Measurements from ENCODE around the gene ASPN. TPM values are rescaled to one million over a fixed set of nuclear protein-coding genes. Genes with fewer than 3 reads are reported as not detected.

Gene ASPN
- total and polyA plus RNA-seq, 2 of the 13 experiments (the other 11 are each of a cell fraction or from before 2014, with no cell fraction given): not detected

- DNase-seq (ENCODE audit: low spot score) (no peak), FAIRE-seq (no peak), ATAC-seq (no peak)
- no peak overlapping the region for H3K4me3 ChIP-seq (replicated peaks in 1 of 3; ENCODE audit: insufficient read depth in 1 of 3, low read depth in 2 of 3, low read length in 3 of 3)
- H3K27ac ChIP-seq (ENCODE audit: extremely low read length, insufficient read depth, low read length): no peak overlapping the region
- in situ Hi-C loops (cut with HindIII; ENCODE audit: extremely low pct_ligation_motif_present, low pct_unique_long_range_greater_than_20kb): loop anchor here (10.0 to 25.0 kb wide), 2 partner anchors 200 to 308 kb away; no protein-coding TSS in a partner anchor
- H2AFZ ChIP-seq (ENCODE audit: low read length): no peak overlapping the region
- H3K36me3 ChIP-seq (replicated peaks in 1 of 2; ENCODE audit: control insufficient read depth in 1 of 2, insufficient read depth in 2 of 2, low read length in 2 of 2): no peaks in the 10 kb centered on the region
- H3K9ac ChIP-seq (ENCODE audit: insufficient read depth, low read depth, low read length): no peak overlapping the region
- H3K4me1 ChIP-seq (ENCODE audit: insufficient read depth, low read length): no peaks in the 10 kb centered on the region
- no peaks in the 10 kb centered on the region for H3K79me2 ChIP-seq (ENCODE audit: insufficient read depth, low read length)
- no peaks in the 10 kb centered on the region for H3K9me3 ChIP-seq (ENCODE audit: low read length)
- WGBS (ENCODE audit: low lambda C conversion rate): no CpG with 5 or more reads among the region's 4 CpGs
- no TSS peak for BruUV-seq (replicated peaks)
- H3K27me3 ChIP-seq (ENCODE audit: control insufficient read depth in 1 of 2, insufficient read depth in 2 of 2, low read length in 2 of 2): no peaks in the 10 kb centered on the region
- H4K20me1 ChIP-seq (ENCODE audit: insufficient read depth, low read length): no peaks in the 10 kb centered on the region
- intact Hi-C loops (cut with micrococcal nuclease; ENCODE audit: unreplicated experiment): no loop called here
- H3K4me2 ChIP-seq (ENCODE audit: low read depth, low read length): no peak overlapping the region
- CTCF ChIA-PET (ENCODE audit: low intra/inter-chr PET ratio, low total read pairs): no interaction called here
- POLR2A ChIA-PET: no interaction called here
- TF ChIP-seq ZNF337 (CRISPR knock-in tag; IDR thresholded peaks at IDR 0.05; ENCODE audit: borderline replicate concordance, low read depth) (no peak), TBX3 (IDR thresholded peaks at IDR 0.05; ENCODE audit: borderline replicate concordance) (no peak)
Observed at GRCh38 chr9:92444841-92445240, 37.5 kb downstream of the ASPN start.

DNA sequence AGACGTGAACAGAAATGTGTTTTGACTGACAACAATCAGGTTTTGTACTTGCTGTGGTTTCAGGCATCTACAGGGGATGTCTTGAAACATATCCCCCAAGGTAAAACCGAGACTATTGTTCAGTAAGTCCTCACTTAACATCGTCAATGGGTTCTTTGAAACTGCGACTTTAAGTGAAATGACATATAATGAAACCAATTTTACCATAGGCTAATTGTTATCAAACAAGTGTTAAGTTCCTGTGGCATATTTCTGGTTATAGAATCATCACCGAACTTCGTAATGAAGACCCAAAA lies 41.6 kb downstream of the ASPN start:
- no peak for DNase-seq (ENCODE audit: low spot score)
- Histone ChIP-seq H3K27me3 (ENCODE audit: control insufficient read depth in 1 of 2, insufficient read depth in 2 of 2, low read length in 2 of 2) (no peaks in the 10 kb centered on the region), H3K9me3 (ENCODE audit: low read length) (no peaks in the 10 kb centered on the region), H3K79me2 (ENCODE audit: insufficient read depth, low read length) (no peaks in the 10 kb centered on the region), H3K4me3 (replicated peaks in 1 of 3; ENCODE audit: insufficient read depth in 1 of 3, low read depth in 2 of 3, low read length in 3 of 3) (no peak overlapping the region), H4K20me1 (ENCODE audit: insufficient read depth, low read length) (no peaks in the 10 kb centered on the region), H3K4me2 (ENCODE audit: low read depth, low read length) (no peak overlapping the region), H2AFZ (ENCODE audit: low read length) (no peak overlapping the region), H3K36me3 (replicated peaks in 1 of 2; ENCODE audit: control insufficient read depth in 1 of 2, insufficient read depth in 2 of 2, low read length in 2 of 2) (no peaks in the 10 kb centered on the region), H3K27ac (ENCODE audit: extremely low read length, insufficient read depth, low read length) (no peak overlapping the region), H3K9ac (ENCODE audit: insufficient read depth, low read depth, low read length) (no peak overlapping the region), H3K4me1 (ENCODE audit: insufficient read depth, low read length) (no peaks in the 10 kb centered on the region)
- POLR2A ChIA-PET: no interaction called here
- CTCF ChIA-PET (ENCODE audit: low intra/inter-chr PET ratio, low total read pairs): no interaction called here
- no TSS peak for BruUV-seq (replicated peaks)
- FAIRE-seq: no peak
- 94% methylated on average over 6 of the region's 6 CpGs for WGBS (ENCODE audit: low lambda C conversion rate)
- ATAC-seq: no peak
- TF ChIP-seq NR2F6 (IDR thresholded peaks at IDR 0.05) (no peak), NR2F6 (CRISPR knock-in tag; IDR thresholded peaks at IDR 0.05) (no peak), ZNF737 (CRISPR knock-in tag; IDR thresholded peaks at IDR 0.05; ENCODE audit: borderline replicate concordance) (no peak), KLF11 (CRISPR knock-in tag; IDR thresholded peaks at IDR 0.05) (no peak), ZBTB38 (CRISPR knock-in tag; IDR thresholded peaks at IDR 0.05) (no peak)
- TF ChIP-seq, protein P1, sequence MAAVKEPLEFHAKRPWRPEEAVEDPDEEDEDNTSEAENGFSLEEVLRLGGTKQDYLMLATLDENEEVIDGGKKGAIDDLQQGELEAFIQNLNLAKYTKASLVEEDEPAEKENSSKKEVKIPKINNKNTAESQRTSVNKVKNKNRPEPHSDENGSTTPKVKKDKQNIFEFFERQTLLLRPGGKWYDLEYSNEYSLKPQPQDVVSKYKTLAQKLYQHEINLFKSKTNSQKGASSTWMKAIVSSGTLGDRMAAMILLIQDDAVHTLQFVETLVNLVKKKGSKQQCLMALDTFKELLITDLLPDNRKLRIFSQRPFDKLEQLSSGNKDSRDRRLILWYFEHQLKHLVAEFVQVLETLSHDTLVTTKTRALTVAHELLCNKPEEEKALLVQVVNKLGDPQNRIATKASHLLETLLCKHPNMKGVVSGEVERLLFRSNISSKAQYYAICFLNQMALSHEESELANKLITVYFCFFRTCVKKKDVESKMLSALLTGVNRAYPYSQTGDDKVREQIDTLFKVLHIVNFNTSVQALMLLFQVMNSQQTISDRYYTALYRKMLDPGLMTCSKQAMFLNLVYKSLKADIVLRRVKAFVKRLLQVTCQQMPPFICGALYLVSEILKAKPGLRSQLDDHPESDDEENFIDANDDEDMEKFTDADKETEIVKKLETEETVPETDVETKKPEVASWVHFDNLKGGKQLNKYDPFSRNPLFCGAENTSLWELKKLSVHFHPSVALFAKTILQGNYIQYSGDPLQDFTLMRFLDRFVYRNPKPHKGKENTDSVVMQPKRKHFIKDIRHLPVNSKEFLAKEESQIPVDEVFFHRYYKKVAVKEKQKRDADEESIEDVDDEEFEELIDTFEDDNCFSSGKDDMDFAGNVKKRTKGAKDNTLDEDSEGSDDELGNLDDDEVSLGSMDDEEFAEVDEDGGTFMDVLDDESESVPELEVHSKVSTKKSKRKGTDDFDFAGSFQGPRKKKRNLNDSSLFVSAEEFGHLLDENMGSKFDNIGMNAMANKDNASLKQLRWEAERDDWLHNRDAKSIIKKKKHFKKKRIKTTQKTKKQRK (IDR thresholded peaks at IDR 0.05; ENCODE audit: low read length): no peak
- in situ Hi-C loops (cut with HindIII; ENCODE audit: extremely low pct_ligation_motif_present, low pct_unique_long_range_greater_than_20kb) (loop anchor here (10.0 to 25.0 kb wide), 2 partner anchors 196 to 303 kb away; no protein-coding TSS in a partner anchor), intact Hi-C loops (cut with micrococcal nuclease; ENCODE audit: unreplicated experiment) (no loop called here)

All from HepG2 (cell line).